HG03571 (cell line): Measurements from ENCODE around the gene IRF7.

Experiments
- ATAC-seq: cut with Tn5 transposase; IDR thresholded peaks from one replicate; pipeline ENCODE4 v1.9.1; 2021; ENCODE audit not compliant: unreplicated experiment

IRF7 gene

DNA sequence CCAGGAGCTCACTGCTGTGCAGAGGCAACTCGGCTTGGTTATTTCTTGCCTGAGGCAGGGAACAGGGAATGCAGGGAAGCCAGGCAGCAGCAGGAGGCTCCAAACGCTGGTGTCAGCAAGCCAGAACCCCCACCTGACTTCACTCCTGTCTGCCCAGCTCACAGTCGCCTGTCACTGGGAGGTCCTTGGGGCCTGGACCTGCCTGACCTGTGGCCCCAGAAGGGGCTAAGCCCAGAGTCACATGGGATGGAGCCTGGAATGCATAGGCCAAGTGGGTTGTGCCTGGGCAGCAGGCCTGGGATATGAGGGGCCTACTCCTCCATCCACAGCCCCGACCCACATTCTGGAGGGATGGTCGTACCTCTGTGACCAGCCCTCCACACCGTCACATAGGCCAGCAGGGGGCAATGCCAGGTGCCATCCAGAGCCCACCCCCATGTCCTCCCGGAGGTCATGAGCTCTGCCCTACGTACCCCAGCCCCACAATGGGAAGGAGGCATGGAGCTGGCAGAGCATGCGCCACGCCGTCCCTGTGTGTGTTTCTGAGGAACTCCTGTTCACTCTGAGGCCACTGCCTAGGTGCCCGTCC is 49.7 kb downstream of the IRF7 start:
- no peak for ATAC-seq

DNA sequence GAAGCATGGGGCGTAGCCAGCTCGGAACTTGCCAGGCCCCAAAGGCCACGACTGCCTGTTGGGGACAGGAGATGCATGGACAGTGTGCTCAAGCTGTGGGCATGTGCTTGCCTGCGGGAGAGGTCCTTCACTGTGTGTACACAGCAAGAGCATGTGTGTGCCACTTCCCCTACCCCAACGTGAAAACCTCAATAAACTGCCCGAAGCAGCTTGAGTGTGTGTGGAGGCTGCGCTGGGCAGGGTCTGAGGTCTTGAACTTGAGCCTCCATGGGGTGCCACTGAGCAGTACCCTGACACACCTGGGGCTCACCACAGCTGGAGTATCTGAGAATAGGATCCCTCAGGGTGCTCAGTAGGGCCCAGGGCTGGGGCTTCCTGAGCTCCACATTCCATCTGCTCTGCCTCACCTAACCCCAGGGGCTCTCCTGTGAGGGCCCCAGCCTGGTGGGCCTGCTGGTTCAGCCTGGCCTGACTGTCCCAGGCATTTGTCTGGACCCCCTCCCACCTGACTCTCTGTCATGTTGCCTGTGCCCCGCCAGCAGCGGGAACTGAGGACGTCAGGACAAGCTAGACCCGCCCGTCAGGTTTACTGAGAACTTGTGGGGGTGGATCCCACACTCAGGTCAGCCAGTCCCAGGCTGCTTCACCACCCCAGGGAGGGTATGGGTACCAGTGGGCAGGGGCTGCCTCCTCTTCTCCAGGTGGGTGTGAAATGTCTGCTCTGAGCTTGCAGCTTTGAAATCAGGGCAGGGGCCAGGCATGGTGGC is 51.8 kb downstream of the IRF7 start:
- no peak for ATAC-seq

DNA sequence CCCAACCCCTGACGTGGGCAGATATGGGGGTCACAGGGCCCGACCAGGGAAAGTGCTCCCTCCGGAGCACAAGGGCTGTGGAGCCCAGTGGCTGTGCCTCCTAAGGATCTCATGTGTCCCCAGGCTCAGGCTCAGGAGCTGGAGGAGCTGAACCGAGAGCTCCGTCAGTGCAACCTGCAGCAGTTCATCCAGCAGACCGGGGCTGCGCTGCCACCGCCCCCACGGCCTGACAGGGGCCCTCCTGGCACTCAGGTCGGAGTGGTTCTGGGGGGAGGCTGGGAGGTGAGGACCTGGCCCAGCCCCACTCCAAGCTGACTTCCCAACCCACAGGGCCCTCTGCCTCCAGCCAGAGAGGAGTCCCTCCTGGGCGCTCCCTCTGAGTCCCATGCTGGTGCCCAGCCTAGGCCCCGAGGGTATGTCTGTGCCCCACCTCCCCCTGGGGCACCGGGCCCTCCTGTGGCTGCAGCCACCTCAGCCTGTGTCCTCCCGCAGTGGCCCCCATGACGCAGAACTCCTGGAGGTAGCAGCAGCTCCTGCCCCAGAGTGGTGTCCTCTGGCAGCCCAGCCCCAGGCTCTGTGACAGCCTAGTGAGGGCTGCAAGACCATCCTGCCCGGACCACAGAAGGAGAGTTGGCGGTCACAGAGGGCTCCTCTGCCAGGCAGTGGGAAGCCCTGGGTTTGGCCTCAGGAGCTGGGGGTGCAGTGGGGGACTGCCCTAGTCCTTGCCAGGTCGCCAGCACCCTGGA is 52.5 kb downstream of the IRF7 start:
- ATAC-seq, result no peak
